IPS-18c (cell line): ENCODE measurements around the gene CEP128.

Experiments
- H3K4me3 ChIP-seq: 2 replicates; pipeline ENCODE4 v1.7.0; 2013; ENCODE audit warnings: low read depth, mild to moderate bottlenecking, low read length, moderate library complexity; ENCODE audit not compliant: insufficient read depth
- H3K9me3 ChIP-seq: one replicate; pipeline ENCODE4 v1.6.1; 2013; ENCODE audit warnings: mild to moderate bottlenecking, low read length, moderate library complexity; ENCODE audit not compliant: control insufficient read depth, insufficient read depth

The CEP128 gene

GRCh38 chr14:80669426-80669825 lies 272.1 kb downstream of the CEP128 start:
- Histone ChIP-seq H3K4me3 (no peak overlapping the region), H3K9me3 (no peaks in the 10 kb centered on the region)

GRCh38 chr14:80664576-80664975 lies 277.0 kb downstream of the CEP128 start:
- Histone ChIP-seq H3K4me3 (no peak overlapping the region), H3K9me3 (no peaks in the 10 kb centered on the region)

- Histone ChIP-seq H3K4me3 (no peak overlapping the region), H3K9me3 (no peaks in the 10 kb centered on the region)
Observed at GRCh38 chr14:80663541-80663940, 278.0 kb downstream of the CEP128 start.

- H3K9me3 ChIP-seq: no peaks in the 10 kb centered on the region
- H3K4me3 ChIP-seq: no peak overlapping the region
Observed at GRCh38 chr14:80659783-80660182, 281.8 kb downstream of the CEP128 start.

GRCh38 chr14:80658733-80659132 lies 282.8 kb downstream of the CEP128 start:
- Histone ChIP-seq H3K4me3 (no peak overlapping the region), H3K9me3 (no peaks in the 10 kb centered on the region)

- H3K4me3 ChIP-seq: no peak overlapping the region
Observed at GRCh38 chr14:80658155-80658554, 283.4 kb downstream of the CEP128 start.

GRCh38 chr14:80653956-80654355 lies 287.6 kb downstream of the CEP128 start:
- Histone ChIP-seq H3K4me3 (no peak overlapping the region), H3K9me3 (no peaks in the 10 kb centered on the region)

More at GRCh38 chr14:80658155-80658554, 283.4 kb downstream of the CEP128 start:
- no peaks in the 10 kb centered on the region for H3K9me3 ChIP-seq

- Histone ChIP-seq H3K4me3 (no peak overlapping the region), H3K9me3 (no peaks in the 10 kb centered on the region)
Observed at GRCh38 chr14:80645667-80646413, 295.7 kb downstream of the CEP128 start.

GRCh38 chr14:80644826-80645225 lies 296.7 kb downstream of the CEP128 start:
- no peaks in the 10 kb centered on the region for H3K9me3 ChIP-seq
- no peak overlapping the region for H3K4me3 ChIP-seq

- Histone ChIP-seq H3K4me3 (no peak overlapping the region), H3K9me3 (no peaks in the 10 kb centered on the region)
Observed at GRCh38 chr14:80638620-80639515, 302.7 kb downstream of the CEP128 start.

- Histone ChIP-seq H3K9me3 (no peaks in the 10 kb centered on the region), H3K4me3 (no peak overlapping the region)
Observed at GRCh38 chr14:80637756-80638619, 303.6 kb downstream of the CEP128 start.

GRCh38 chr14:80636071-80636470 lies 305.5 kb downstream of the CEP128 start:
- Histone ChIP-seq H3K9me3 (no peaks in the 10 kb centered on the region), H3K4me3 (no peak overlapping the region)

- no peak overlapping the region for H3K4me3 ChIP-seq
- H3K9me3 ChIP-seq: no peaks in the 10 kb centered on the region
Observed at GRCh38 chr14:80634106-80634758, 307.3 kb downstream of the CEP128 start.

- Histone ChIP-seq H3K4me3 (no peak overlapping the region), H3K9me3 (no peaks in the 10 kb centered on the region)
Observed at GRCh38 chr14:80629606-80630005, 311.9 kb downstream of the CEP128 start.

- no peaks in the 10 kb centered on the region for H3K9me3 ChIP-seq
Observed at GRCh38 chr14:80628547-80628946, 313.0 kb downstream of the CEP128 start.

GRCh38 chr14:80627745-80628144 lies 313.8 kb downstream of the CEP128 start:
- H3K9me3 ChIP-seq: no peaks in the 10 kb centered on the region
- no peak overlapping the region for H3K4me3 ChIP-seq

More at GRCh38 chr14:80628547-80628946, 313.0 kb downstream of the CEP128 start:
- no peak overlapping the region for H3K4me3 ChIP-seq

GRCh38 chr14:80624581-80624980 lies 317.0 kb downstream of the CEP128 start:
- H3K4me3 ChIP-seq: no peak overlapping the region
- H3K9me3 ChIP-seq: no peaks in the 10 kb centered on the region
